PC-9 (cell line): ENCODE data around the gene GZMM. TPM values are rescaled to one million over a fixed set of nuclear protein-coding genes. Genes with fewer than 3 reads are reported as not detected.
A peak's percentile ranks its signal among the peaks of the same experiment; 100 is the strongest.

Experiments
- BruUV-seq: library from RNA; stranded (reverse); fragments of 400-500 nt; replicated peaks from 2 replicates; lab custom pipeline; 2021; lab: Mats Ljungman, UMichigan
- CTCF ChIA-PET: fragments of 300-600 bp; sonication (Branson Sonifier 250); formaldehyde crosslinking; loops from one replicate; lab custom pipeline; 2022; ENCODE audit warnings: antibody characterized with exemption; lab: Charles Lee
- POLR2A ChIA-PET: fragments of 300-600 bp; sonication (Branson Sonifier 250); formaldehyde crosslinking; loops from one replicate; lab custom pipeline; 2022; ENCODE audit warnings: antibody characterized with exemption; ENCODE audit not compliant: unreplicated experiment; lab: Charles Lee
- DNase-seq, 2 experiments: peaks; one replicate each; pipeline versions ENCODE4 v3.0.0 to v3.0.0-alpha.2; 2015 to 2022; ENCODE audit warnings: mixed read lengths in 1 of 2
- H2AFZ ChIP-seq: fragments of 200-600 bp; sonication (generic); 2 replicates; pipeline ENCODE4 v1.8.1; 2017; ENCODE audit warnings: antibody characterized with exemption
- H3F3A ChIP-seq: fragments of 200-600 bp; sonication (generic); 2 replicates; pipeline ENCODE4 v1.8.1; 2017; ENCODE audit warnings: antibody characterized with exemption, mild to moderate bottlenecking, low read depth; ENCODE audit not compliant: insufficient read depth
- H3K27ac ChIP-seq: fragments of 200-600 bp; sonication (generic); 2 replicates; pipeline ENCODE4 v1.6.1; 2016; ENCODE audit warnings: mixed run types
- H3K27me3 ChIP-seq: fragments of 200-600 bp; sonication (generic); 2 replicates; pipeline ENCODE4 v1.6.1; 2016; ENCODE audit warnings: low read depth, mixed run types; ENCODE audit not compliant: insufficient read depth
- H3K36me3 ChIP-seq: fragments of 200-600 bp; sonication (generic); 2 replicates; pipeline ENCODE4 v1.6.1; 2016; ENCODE audit warnings: low read depth, mixed run types
- H3K4me1 ChIP-seq: fragments of 200-600 bp; sonication (generic); replicated peaks from 2 replicates; pipeline ENCODE4 v1.6.1; 2016; ENCODE audit warnings: mixed run types; ENCODE audit not compliant: insufficient read depth
- H3K4me2 ChIP-seq: fragments of 200-600 bp; sonication (generic); 2 replicates; pipeline ENCODE4 v1.6.1; 2017; ENCODE audit warnings: mixed run types
- H3K4me3 ChIP-seq: fragments of 200-600 bp; sonication (generic); 2 replicates; pipeline ENCODE4 v1.6.1; 2016; ENCODE audit warnings: mixed run types
- H3K79me2 ChIP-seq: fragments of 200-600 bp; sonication (generic); 2 replicates; pipeline ENCODE4 v1.6.1; 2017; ENCODE audit warnings: low read depth, mixed run types
- H3K9me2 ChIP-seq: fragments of 200-600 bp; sonication (generic); 2 replicates; pipeline ENCODE4 v1.8.1; 2017; ENCODE audit warnings: mild to moderate bottlenecking; ENCODE audit not compliant: insufficient read depth
- H3K9me3 ChIP-seq: fragments of 200-600 bp; sonication (generic); 2 replicates; pipeline ENCODE4 v1.8.1; 2016; ENCODE audit warnings: low read depth; ENCODE audit not compliant: insufficient read depth
- H4K20me1 ChIP-seq: fragments of 200-600 bp; sonication (generic); 2 replicates; pipeline ENCODE4 v1.8.1; 2017; ENCODE audit not compliant: insufficient read depth
- EZH2 ChIP-seq: fragments of 200-600 bp; sonication (generic); IDR thresholded peaks from 2 replicates; pipeline ENCODE4 v1.8.0; 2017; ENCODE audit warnings: antibody characterized with exemption, low read depth
- intact Hi-C: fragments of 100-400 bp; cut with micrococcal nuclease; formaldehyde crosslinking; loops from one replicate; pipeline ENCODE4 v1.10.0; 2022; ENCODE audit not compliant: unreplicated experiment
- total RNA-seq: library from RNA; stranded (reverse); gene quantifications from 2 replicates; pipeline ENCODE4 v1.2.3, GENCODE V29; 2021
- TF ChIP-seq, protein P1 (sequence below): fragments of 200-600 bp; sonication (generic); conservative IDR thresholded peaks from 2 replicates; pipeline ENCODE4 v1.6.1; 2017; ENCODE audit warnings: mixed run types, antibody characterized with exemption, mild to moderate bottlenecking, moderate library complexity

The GZMM gene
- total RNA-seq, 1 experiment from 2014 or later: 0.39 TPM

DNA sequence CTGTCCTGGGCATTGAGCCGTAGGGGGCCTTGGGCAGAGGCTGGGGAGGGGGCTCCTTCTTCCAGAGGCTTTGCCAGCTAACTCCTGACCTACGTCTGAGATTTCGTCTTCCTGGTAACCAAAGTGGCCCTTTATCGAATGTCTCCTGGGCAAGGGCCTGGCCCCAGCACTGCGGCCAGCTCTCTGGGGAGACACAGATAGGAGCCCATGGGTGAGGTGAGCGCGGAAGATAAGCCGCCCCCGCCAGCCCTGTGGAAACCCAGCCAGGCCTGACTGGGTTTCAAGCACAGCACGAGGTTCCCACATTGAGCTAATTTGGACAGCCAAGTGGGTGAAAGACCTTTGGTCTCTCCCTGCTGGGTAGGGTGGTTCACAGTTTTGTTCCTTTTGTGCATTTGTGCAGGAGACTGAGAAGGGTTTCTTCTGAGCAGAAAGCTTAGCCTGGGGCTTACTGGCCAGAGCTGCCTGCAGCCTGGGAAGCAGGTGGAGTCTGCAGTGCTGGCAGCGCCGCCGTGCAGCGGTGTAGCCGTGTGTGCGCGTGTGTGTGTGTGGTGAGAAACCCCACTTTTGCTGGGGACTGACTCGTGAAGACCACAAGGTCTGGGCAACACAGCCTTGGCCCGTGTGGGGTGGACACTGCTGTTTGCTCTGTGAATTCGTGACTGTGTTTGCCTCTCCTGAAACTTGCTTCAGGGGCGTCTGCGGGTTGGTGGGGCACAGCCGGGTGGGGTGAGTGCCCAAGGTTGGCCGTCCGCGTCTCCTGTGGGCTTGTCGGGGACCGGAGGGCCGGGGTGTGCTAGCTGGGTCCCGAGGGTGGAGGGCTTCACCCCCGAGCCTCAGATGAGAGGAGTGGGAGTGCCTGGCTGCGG is 31.0 kb downstream of the GZMM start:
- peak overlapping the region; percentile 37; the same call in 1 of the 2 replicates for H3K27ac ChIP-seq
- H2AFZ ChIP-seq: no peak overlapping the region
- H3K9me2 ChIP-seq: no peaks in the 10 kb centered on the region
- H3K27me3 ChIP-seq: no peaks in the 10 kb centered on the region
- peaks cover 73% of the 10 kb centered on the region for H3K79me2 ChIP-seq
- H3K4me3 ChIP-seq: peak overlapping the region; percentile 97
- peaks cover 48% of the 10 kb centered on the region for H3F3A ChIP-seq
- ChIA-PET POLR2A (interaction anchor here (0.6 to 0.7 kb wide), 3 partner anchors 19 to 102 kb away, joined by 3 to 20 read pairs (median 5); no protein-coding TSS in a partner anchor), CTCF (no interaction called here)
- TF ChIP-seq, protein P1, sequence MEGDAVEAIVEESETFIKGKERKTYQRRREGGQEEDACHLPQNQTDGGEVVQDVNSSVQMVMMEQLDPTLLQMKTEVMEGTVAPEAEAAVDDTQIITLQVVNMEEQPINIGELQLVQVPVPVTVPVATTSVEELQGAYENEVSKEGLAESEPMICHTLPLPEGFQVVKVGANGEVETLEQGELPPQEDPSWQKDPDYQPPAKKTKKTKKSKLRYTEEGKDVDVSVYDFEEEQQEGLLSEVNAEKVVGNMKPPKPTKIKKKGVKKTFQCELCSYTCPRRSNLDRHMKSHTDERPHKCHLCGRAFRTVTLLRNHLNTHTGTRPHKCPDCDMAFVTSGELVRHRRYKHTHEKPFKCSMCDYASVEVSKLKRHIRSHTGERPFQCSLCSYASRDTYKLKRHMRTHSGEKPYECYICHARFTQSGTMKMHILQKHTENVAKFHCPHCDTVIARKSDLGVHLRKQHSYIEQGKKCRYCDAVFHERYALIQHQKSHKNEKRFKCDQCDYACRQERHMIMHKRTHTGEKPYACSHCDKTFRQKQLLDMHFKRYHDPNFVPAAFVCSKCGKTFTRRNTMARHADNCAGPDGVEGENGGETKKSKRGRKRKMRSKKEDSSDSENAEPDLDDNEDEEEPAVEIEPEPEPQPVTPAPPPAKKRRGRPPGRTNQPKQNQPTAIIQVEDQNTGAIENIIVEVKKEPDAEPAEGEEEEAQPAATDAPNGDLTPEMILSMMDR: no peak
- TF ChIP-seq EZH2: no peak
- peaks cover 35% of the 10 kb centered on the region for H3K4me1 ChIP-seq
- peak; percentile 49 to 53 for DNase-seq
- intact Hi-C loops: loop anchor here (10.0 kb wide), 1 partner anchor 350 kb away; the partner anchor contains the start of gene ARID3A
- no peaks in the 10 kb centered on the region; the same call in 1 of the 2 replicates for H3K36me3 ChIP-seq
- H3K4me2 ChIP-seq: peak overlapping the region; percentile 83
- BruUV-seq: no TSS peak
- peaks cover 58% of the 10 kb centered on the region for H4K20me1 ChIP-seq
- H3K9me3 ChIP-seq: no peaks in the 10 kb centered on the region

DNA sequence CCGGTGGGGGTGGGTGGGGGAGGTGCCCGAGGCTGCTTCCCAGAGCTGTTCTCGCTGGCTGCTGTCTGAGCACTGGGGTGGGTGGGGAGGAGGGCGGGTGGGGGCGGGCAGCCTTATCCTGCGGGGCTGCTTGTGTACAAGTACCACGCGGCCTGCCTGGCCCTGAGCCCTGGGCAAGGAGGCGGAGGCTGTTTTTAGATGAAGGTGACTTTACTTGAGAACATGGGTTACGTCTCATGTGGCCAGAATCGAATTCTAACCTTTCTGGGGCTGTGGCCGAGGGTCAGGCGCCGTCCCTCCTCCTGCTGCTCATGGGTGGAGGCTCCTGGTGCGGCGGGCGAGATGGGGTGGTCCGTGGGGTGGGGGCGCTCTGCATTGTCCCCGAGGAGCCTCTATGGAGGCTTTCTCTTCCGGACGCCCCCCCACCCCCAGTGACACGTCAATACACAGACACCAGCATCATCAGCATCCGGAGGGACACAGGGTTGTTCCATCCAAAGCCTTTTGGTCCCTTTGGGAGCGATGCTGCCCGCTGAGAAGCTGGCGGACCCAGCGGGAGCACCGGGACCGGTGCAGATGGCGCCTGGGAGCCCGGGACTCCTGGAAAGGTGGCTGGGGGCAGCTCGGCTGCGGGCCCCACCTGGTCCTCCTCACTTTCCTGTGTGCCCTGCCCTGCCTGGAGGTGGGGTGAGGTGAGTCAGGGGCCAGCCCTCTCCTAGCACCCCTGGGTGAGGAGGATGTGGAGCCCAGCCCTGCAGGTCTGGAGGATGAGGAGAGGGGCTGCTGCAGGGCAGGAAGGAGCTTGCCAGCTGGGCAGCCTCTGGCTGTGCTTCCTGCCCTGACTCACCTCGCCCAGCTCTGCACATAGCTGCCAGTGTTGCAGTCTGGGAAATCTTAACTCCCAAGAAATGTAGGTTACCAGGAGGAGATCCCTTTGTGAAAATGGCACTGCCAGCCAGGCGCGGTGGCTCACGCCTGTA is 32.0 kb downstream of the GZMM start:
- TF ChIP-seq, protein P1: no peak
- no peak for TF ChIP-seq EZH2
- no peaks in the 10 kb centered on the region for H3K27me3 ChIP-seq
- intact Hi-C loops: loop anchor here (1.0 to 10.0 kb wide), 2 partner anchors 41 to 349 kb away; partner anchors contain the start of gene ARID3A
- H3F3A ChIP-seq: peaks cover 43% of the 10 kb centered on the region
- H4K20me1 ChIP-seq: peaks cover 65% of the 10 kb centered on the region
- H3K9me2 ChIP-seq: no peaks in the 10 kb centered on the region
- H3K4me2 ChIP-seq: peak overlapping the region; percentile 83
- H3K36me3 ChIP-seq: no peaks in the 10 kb centered on the region; the same call in 1 of the 2 replicates
- ChIA-PET CTCF (interaction anchor here (0.7 kb wide), 1 partner anchor 69 kb away, joined by 4 read pairs; no protein-coding TSS in a partner anchor), POLR2A (interaction anchor here (0.6 to 1.0 kb wide), 5 partner anchors 11 to 104 kb away, joined by 4 to 24 read pairs (median 6); no protein-coding TSS in a partner anchor)
- H3K27ac ChIP-seq: peak overlapping the region; percentile 58
- peak; percentile 68 to 79 for DNase-seq
- no peak overlapping the region for H2AFZ ChIP-seq
- peak overlapping the region; percentile 97 for H3K4me3 ChIP-seq
- no peaks in the 10 kb centered on the region for H3K9me3 ChIP-seq
- peaks cover 35% of the 10 kb centered on the region for H3K4me1 ChIP-seq
- BruUV-seq: no TSS peak
- H3K79me2 ChIP-seq: peaks cover 79% of the 10 kb centered on the region
